Measurements from ENCODE around the gene ALMS1. TPM values are rescaled to one million over a fixed set of nuclear protein-coding genes. Genes with fewer than 3 reads are reported as not detected.
"Not testable (repeated sequence)": the region's sequence is repeated elsewhere in the genome, so short reads cannot be mapped to it uniquely, and the experiment has no call there.

ALMS1 gene
- total RNA-seq, 2 donors from 2014 or later: 34.2 to 44.5 TPM

GRCh38 chr2:73449404-73449803, 63.8 kb downstream of the ALMS1 start:
- intact Hi-C loops (cut with DNase I): no loop called here

GRCh38 chr2:73451263-73451972, 65.8 kb downstream of the ALMS1 start:
- no peak for ATAC-seq

More at GRCh38 chr2:73449404-73449803, 63.8 kb downstream of the ALMS1 start:
- DNase-seq (no peak), ATAC-seq (no peak)
- TF ChIP-seq POLR2A (IDR thresholded peaks at IDR 0.05) (no peak), CTCF (IDR thresholded peaks at IDR 0.05) (no peak)
- H3K4me1 ChIP-seq: no peaks in the 10 kb centered on the region
- no peak overlapping the region for H3K27ac ChIP-seq
- no peak overlapping the region for H3K4me3 ChIP-seq
- H3K9me3 ChIP-seq: no peaks in the 10 kb centered on the region
- no peaks in the 10 kb centered on the region for H3K36me3 ChIP-seq (replicated peaks in 1 of 2; ENCODE audit: insufficient read depth in 1 of 2, low read depth in 2 of 2)
- H3K27me3 ChIP-seq: no peaks in the 10 kb centered on the region

GRCh38 chr2:73457982-73458381, 72.3 kb downstream of the ALMS1 start:
- WGBS, 2 donors: 97 to 100% methylated on average over 3 of the region's 3 CpGs
- DNase-seq (no peak), ATAC-seq (no peak)
- H3K27me3 ChIP-seq: no peaks in the 10 kb centered on the region
- peaks cover 0 to 4% (median 0%) of the 10 kb centered on the region in 3 donors for H3K9me3 ChIP-seq
- H3K27ac ChIP-seq: no peak overlapping the region
- H3K4me3 ChIP-seq: no peak overlapping the region
- peaks cover 0 to 6% of the 10 kb centered on the region in 2 donors for H3K36me3 ChIP-seq (replicated peaks in 1 of 2; ENCODE audit: insufficient read depth in 1 of 2, low read depth in 2 of 2)
- intact Hi-C loops (cut with DNase I): no loop called here
- no peak for TF ChIP-seq CTCF (IDR thresholded peaks at IDR 0.05)
- TF ChIP-seq POLR2A (IDR thresholded peaks at IDR 0.05): no peak
- no peaks in the 10 kb centered on the region for H3K4me1 ChIP-seq

More at GRCh38 chr2:73451263-73451972, 65.8 kb downstream of the ALMS1 start:
- no peak for TF ChIP-seq POLR2A (IDR thresholded peaks at IDR 0.05)
- TF ChIP-seq CTCF (IDR thresholded peaks at IDR 0.05): no peak
- 88 to 100% methylated on average over 1 of the region's 1 CpG for WGBS, 2 donors
- no peaks in the 10 kb centered on the region for H3K4me1 ChIP-seq
- no peak overlapping the region for H3K4me3 ChIP-seq
- no peaks in the 10 kb centered on the region for H3K27me3 ChIP-seq
- H3K27ac ChIP-seq: no peak overlapping the region
- peaks cover 0 to 2% (median 0%) of the 10 kb centered on the region in 3 donors for H3K9me3 ChIP-seq
- intact Hi-C loops (cut with DNase I): no loop called here
- no peak for DNase-seq
- peaks cover 0 to 6% of the 10 kb centered on the region in 2 donors for H3K36me3 ChIP-seq (replicated peaks in 1 of 2; ENCODE audit: insufficient read depth in 1 of 2, low read depth in 2 of 2)

GRCh38 chr2:73462388-73462787, 76.8 kb downstream of the ALMS1 start:
- DNase-seq; H3K36me3 ChIP-seq (replicated peaks in 1 of 2; ENCODE audit: insufficient read depth in 1 of 2, low read depth in 2 of 2); H3K9me3 ChIP-seq; H3K27me3 ChIP-seq; ATAC-seq; H3K4me3 ChIP-seq; intact Hi-C loops (cut with DNase I); H3K4me1 ChIP-seq; H3K27ac ChIP-seq: not testable (repeated sequence)
- 93% methylated on average over 1 of the region's 1 CpG for WGBS, 2 donors

GRCh38 chr2:73468376-73468775, 82.7 kb downstream of the ALMS1 start:
- 88 to 97% methylated on average over 1 of the region's 1 CpG for WGBS, 2 donors
- ATAC-seq: no peak
- TF ChIP-seq CTCF (IDR thresholded peaks at IDR 0.05) (no peak), POLR2A (IDR thresholded peaks at IDR 0.05) (no peak)
- Histone ChIP-seq H3K27ac (no peak overlapping the region), H3K27me3 (no peaks in the 10 kb centered on the region), H3K4me1 (no peaks in the 10 kb centered on the region), H3K4me3 (no peak overlapping the region), H3K36me3 (replicated peaks in 1 of 2; ENCODE audit: insufficient read depth in 1 of 2, low read depth in 2 of 2) (no peaks in the 10 kb centered on the region), H3K9me3 (no peaks in the 10 kb centered on the region)
- DNase-seq: no peak
- intact Hi-C loops (cut with DNase I): no loop called here

- intact Hi-C loops (cut with DNase I); H3K4me1 ChIP-seq; ATAC-seq; H3K27me3 ChIP-seq; H3K4me3 ChIP-seq; H3K36me3 ChIP-seq (replicated peaks in 1 of 2; ENCODE audit: insufficient read depth in 1 of 2, low read depth in 2 of 2); H3K9me3 ChIP-seq; DNase-seq; H3K27ac ChIP-seq: not testable (repeated sequence)
- WGBS, 2 donors: no CpG with 5 or more reads among the region's 1 CpG
Measured at GRCh38 chr2:73483874-73484273, 98.2 kb downstream of the ALMS1 start.
